Measurements from ENCODE around the gene SPTLC2.
"Not testable (repeated sequence)": the region's sequence is repeated elsewhere in the genome, so short reads cannot be mapped to it uniquely, and the experiment has no call there.

Gene SPTLC2

DNA sequence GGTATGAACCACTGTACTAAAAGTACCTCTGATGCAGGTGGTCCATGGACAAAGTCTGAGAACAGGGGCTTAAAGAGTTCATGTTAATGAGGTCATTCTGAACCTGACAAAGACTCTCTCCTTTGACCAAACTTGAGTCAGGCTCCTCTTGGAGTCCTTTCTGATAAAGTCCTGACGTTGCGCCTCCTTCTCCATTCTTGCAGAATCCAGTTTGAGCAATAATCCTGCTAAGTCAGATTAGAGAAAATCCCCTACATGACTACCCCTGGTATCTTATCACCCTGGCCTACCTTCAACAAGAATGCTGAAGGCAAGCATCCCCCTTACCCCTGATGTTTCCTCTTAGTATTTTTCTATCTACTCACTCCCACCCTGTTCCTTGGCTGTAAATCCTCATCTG lies 71.9 kb downstream of the SPTLC2 start:
- DNase-seq: no peak

DNA sequence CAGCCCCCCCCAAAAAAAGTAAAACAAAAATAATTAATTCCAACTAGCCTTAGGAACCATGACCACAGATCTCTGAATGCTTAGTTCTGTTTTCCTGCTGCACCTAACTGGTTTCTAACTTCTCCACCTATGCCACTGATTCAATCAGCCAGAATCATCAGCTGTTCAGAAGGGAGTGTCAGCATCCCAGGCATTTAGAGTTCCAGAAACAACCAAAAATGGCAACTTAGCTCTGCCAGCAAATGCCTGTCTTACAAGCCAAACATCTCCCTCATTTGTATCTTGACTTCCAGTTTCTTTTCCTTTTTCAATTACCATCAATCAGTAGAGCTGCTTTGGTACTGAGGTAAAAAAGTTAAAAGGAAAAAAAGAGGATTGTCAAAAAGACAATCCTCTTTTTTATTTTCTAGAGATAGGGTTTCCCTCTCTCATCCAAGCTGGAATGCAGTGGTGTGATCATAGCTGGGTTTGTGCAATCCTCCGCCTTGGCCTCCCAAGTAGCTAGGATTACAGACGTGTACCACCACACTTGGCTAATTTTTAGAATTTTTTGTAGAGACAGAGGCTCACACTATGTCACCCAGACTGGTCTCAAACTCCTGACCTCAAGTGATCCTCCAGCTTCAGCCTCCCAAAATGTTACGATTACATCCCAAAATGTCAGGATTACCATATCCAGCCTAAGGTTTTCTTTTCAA lies 72.7 kb downstream of the SPTLC2 start:
- no peak for DNase-seq

- no peak for DNase-seq
Observed at GRCh38 chr14:77543240-77543551, 73.2 kb downstream of the SPTLC2 start.

GRCh38 chr14:77542421-77543239 lies 73.8 kb downstream of the SPTLC2 start:
- DNase-seq: no peak

DNA sequence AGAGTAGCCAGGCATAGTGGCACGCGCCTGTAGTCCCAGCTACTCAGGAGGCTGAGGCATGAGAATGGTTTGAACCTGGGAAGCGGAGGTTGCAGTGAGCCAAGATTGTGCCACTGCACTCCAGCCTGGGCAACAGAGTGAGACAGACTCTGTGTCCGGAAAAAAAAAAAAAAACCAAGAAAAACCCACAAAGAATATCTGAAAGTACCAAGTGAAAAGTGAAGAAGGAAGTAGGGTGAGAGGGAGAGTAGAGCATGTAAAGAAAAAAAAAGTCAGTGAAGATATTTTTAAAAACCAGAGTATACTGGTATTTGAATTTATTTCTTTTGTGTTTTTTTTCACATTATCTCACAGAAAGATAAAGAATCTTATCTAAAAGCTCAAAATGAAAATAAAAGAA lies 74.5 kb downstream of the SPTLC2 start:
- no peak for DNase-seq

GRCh38 chr14:77536951-77537350 lies 79.5 kb downstream of the SPTLC2 start:
- not testable (repeated sequence) for DNase-seq

DNA sequence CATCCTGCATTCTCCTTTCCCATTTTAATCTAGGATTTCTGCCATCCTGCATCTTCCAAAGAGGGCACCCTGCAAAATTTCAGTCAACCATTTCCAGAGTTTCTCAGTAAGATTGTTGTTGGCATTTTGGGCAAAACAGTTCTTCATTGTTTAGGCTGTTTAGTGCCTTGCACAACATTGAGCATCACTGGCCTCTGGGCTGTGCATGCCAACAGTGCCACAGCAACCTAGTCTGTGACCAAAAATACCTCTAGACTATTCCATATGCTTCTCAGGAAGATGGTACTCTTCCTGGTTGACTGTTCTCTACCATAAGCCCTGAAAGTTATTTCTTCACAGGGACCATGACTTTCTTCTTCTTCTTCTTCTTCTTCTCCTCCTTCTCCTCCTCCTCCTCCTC lies 85.4 kb downstream of the SPTLC2 start:
- DNase-seq: no peak

DNA sequence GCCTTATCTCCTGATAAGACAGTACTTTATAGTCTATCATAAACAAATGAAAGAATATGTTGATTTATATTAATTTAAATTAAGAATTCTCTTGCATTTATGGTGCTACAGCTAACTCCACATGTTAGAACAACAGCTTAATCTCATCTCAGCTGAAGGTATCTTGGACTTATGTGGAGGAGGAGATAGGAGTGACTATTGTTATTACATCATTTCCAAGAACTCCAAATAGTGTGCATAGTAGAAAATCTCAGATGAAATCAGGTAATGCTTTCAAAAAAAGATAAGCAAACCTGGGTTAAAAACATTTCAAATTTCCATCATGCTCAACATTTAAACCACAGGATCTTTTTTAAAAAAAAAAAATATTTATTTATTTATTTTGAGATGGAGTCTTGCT lies 86.5 kb downstream of the SPTLC2 start:
- no peak for DNase-seq

GRCh38 chr14:77529213-77529612 lies 87.2 kb downstream of the SPTLC2 start:
- no peak for DNase-seq

DNA sequence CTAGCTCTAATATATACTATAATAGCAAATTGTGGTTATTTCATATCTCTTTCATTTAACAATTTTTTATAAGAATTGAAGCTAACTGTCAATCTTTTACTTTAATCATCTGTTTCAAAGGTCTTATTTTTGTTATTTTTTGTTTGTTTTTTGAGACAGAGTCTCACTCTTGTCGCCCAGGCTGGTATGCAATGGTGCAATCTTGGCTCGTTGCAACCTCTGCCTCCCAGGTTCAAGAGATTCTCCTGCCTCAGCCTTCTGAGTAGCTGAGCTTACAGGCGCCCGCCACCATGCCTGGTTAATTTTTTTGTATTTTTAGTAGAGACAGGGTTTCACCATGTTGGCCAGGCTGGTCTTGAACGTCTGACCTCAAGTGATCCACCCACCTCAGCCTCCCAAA lies 87.7 kb downstream of the SPTLC2 start:
- not testable (repeated sequence) for DNase-seq

DNA sequence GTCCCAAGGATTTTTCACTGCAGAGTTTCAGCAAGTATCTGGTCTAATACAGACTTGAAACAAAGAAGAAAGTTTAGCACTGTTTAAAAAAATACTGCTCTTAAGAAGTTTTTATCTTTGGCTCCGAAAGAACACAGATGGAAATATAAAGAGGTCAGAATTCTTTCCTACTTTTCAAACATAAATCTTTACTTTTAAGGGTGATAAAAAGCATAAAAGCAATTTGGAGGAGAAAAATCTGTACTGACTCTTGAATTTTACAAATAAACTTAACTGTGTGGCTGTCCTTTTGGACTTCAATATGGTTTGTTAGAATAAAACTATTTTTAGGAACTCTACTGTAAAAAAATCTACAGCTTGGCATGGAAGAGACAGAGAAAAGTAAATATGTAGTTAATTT lies 90.2 kb downstream of the SPTLC2 start:
- DNase-seq: no peak

- DNase-seq: no peak
Observed at GRCh38 chr14:77524536-77524935, 91.9 kb downstream of the SPTLC2 start.

DNA sequence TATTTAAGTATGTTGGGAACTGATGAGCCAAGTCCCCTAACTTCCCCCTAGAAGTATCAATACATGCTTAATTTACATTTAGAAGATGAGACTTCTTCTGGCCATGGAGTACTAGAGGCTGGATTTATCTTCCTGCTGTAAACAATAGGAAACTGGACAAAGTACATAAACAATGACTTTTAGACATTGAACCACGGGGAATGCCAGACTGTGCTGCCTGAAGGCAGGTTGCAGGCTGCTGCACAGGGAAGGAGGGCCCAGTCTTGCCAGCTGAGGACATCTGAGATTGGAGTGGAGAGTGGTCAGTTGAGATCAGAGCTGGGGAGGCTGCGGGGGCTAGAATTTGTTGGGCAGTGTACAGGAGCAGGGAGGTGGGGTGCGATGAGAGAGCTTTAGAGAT lies 93.3 kb downstream of the SPTLC2 start:
- no peak for DNase-seq

DNA sequence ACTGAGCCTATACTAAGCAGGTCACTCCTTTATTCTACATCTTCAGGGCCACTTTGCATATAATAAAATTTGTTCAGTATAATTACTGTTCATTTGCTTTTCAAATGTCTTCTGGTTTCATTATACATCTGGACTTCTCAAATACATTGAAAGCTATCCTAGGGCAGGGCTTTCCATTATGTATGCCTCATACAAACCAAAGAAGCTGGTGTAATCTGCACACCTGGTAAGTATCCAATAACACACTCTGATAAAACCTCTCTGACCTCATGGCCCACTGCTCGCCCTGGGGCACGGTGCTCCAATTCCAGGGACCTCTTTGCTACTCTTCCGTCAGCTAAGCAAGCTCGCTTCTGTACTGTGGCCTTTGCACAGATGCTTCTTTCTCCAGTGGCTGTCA lies 95.9 kb downstream of the SPTLC2 start:
- no peak for DNase-seq

GRCh38 chr14:77516126-77516525 lies 100.3 kb downstream of the SPTLC2 start:
- no peak for DNase-seq

DNA sequence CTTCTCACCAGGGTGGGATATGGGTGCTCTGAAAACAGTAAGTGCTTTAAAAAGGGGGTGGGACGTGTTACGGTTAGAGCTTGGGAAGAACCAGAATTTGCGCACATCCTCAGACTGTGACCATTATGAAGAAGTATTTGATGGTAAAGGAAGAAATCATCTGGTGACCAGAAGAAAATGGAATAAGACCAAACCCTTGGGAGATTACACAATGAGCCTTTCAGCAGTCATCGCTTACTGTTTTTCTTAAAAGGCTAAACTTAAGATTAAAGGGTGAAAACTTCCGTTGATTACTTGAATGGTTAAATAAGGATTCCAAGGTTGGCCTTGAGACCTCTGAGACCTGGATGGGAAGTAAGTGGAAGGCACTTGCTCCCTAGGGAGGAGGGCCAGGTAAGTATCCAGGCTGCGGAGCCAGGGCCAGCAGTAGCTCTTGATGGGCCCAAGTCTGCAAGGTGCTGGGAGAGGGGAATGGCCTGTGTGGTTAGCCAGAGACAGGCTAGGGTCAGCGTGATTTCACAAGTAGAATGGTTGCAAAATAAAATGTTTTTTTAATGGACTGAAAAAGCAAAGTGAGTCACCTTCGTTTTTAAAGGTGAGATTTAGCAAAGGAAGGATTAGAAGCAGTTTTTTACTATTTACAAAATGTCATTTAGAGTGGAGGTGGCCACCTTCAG lies 104.8 kb downstream of the SPTLC2 start:
- no peak for DNase-seq

GRCh38 chr14:77509366-77509765 lies 107.1 kb downstream of the SPTLC2 start:
- DNase-seq: no peak

GRCh38 chr14:77508876-77509275 lies 107.6 kb downstream of the SPTLC2 start:
- DNase-seq: no peak

- no peak for DNase-seq
Observed at GRCh38 chr14:77508249-77508648, 108.2 kb downstream of the SPTLC2 start.

DNA sequence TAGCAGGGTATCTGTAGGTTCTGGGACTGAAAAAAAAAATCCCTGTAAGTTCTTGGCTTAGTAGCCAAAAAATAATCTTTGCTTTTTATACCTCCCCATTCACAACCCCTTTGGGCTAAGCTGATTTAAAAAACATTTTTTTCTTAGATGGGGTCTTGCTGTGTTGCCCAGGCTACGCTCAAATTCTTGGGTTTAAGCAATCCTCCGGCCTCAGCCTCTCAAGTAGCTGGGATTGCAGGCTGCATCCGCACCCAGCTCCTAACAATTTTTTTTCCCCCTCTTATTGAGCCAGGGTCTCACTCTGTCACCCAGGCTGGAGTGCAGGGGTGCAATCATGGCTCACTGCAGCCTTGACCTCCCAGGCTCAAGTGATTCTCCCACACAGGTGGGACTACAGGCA lies 108.7 kb downstream of the SPTLC2 start:
- no peak for DNase-seq

GRCh38 chr14:77505031-77505430 lies 111.4 kb downstream of the SPTLC2 start:
- no peak for DNase-seq

DNA sequence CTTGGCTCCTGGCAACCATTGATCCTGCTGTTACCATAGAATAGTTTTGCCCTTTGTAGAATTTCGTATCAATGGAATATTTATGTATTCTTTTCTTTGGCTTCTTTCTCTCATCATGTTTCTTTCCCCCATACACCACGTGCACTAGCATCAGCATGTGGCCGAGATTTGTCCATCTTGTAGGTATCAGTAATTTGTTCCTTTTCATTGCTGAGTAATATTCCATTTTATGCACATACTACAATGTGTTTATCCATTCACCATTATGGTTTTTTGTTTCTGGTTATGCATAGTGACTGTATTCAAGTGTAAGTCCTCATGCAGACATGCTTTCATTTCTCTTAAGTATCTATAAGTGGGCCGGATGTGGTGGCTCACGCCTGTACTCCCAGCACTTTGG lies 113.3 kb downstream of the SPTLC2 start:
- no peak for DNase-seq

- no peak for DNase-seq
Observed at GRCh38 chr14:77502109-77502782, 114.2 kb downstream of the SPTLC2 start.

Data from activated CD4-positive, alpha-beta T cell treated with anti-CD3 and anti-CD28 coated beads, Interleukin-2, amount 50 U/mL, for 16 hours (primary cell).